ENCODE results near the gene KLHDC7A. TPM values are rescaled to one million over a fixed set of nuclear protein-coding genes. Genes with fewer than 3 reads are reported as not detected.

KLHDC7A gene
- total RNA-seq, 4 donors from 2014 or later = 0.08 to 0.31 (median 0.23) TPM; not detected in 1

DNA sequence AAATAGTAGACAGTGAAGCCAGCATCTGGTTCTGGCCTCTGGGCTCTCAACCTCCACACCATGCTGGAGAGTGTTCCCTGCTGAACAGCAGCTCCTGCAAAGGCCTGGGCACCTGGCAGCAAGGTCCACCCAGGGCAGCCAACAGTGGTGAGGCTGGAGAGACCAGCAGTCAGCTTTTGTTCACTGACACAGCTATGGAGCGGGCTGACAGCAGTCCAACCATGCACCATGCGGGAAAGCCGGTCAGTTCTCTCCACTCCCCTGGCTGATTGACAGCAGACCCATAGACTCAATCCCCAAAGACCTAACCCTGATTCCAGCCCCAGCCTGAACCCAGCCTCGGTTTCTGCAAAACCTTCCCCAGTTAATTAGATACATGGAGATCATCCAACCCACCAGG is 49.0 kb downstream of the KLHDC7A start:
- Histone ChIP-seq H3K4me3 (no peak overlapping the region), H3K27ac (no peak overlapping the region), H3K9me3 (no peaks in the 10 kb centered on the region), H3K27me3 (peaks cover 17% of the 10 kb centered on the region), H3K4me1 (peaks cover 4% of the 10 kb centered on the region), H3K36me3 (no peaks in the 10 kb centered on the region)
- WGBS = 72% methylated on average over 4 of the region's 4 CpGs
- TF ChIP-seq, protein P1, sequence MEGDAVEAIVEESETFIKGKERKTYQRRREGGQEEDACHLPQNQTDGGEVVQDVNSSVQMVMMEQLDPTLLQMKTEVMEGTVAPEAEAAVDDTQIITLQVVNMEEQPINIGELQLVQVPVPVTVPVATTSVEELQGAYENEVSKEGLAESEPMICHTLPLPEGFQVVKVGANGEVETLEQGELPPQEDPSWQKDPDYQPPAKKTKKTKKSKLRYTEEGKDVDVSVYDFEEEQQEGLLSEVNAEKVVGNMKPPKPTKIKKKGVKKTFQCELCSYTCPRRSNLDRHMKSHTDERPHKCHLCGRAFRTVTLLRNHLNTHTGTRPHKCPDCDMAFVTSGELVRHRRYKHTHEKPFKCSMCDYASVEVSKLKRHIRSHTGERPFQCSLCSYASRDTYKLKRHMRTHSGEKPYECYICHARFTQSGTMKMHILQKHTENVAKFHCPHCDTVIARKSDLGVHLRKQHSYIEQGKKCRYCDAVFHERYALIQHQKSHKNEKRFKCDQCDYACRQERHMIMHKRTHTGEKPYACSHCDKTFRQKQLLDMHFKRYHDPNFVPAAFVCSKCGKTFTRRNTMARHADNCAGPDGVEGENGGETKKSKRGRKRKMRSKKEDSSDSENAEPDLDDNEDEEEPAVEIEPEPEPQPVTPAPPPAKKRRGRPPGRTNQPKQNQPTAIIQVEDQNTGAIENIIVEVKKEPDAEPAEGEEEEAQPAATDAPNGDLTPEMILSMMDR (IDR thresholded peaks at IDR 0.05) = no peak
- DNase-seq (ENCODE audit: low spot score in 2 of 2) = peak in 1 of 2 donors; percentile 44

DNA sequence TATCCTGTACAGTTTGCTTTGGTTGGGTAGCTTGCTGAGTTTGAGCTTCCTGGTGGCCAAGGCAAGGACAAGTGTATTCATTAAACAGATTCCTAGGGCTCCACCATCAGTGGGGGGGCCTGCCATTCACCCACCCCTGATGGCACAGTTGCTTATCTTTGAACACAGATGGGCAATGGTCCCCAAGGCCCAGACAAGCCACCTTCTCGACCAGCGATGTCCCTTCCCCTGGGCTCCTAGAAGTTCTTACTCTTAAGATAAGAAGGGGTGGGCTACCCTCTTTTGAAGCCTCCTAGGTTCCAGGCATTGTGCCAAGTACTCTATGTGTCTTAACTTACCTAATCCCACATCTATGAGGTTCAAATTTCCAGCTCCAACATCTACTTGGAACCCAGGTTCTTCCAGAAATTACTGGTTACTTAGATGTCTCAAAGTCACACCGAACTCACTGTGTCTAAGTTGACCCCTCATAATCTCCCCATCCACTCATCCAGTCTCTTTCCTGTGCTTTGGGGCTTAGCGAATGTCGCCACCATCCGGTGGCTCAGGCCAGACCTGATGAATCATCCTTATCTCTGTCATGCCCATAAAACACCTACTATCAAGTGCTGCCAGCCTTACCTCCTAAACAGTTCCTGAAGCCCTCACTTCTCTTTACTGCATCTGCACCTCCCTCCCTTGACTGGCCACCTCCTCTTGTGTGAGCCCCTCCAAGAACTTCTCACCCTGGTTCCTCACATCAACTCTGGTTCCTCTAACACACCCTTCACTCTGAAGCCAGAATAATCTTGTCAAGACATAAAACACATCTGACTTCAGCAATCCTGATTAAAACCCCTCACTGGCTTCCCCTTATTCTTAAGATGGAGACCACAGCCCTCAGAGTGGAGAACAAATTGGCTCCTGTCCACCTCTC is 50.1 kb downstream of the KLHDC7A start:
- Histone ChIP-seq H3K27me3 (peaks cover 16% of the 10 kb centered on the region), H3K36me3 (no peaks in the 10 kb centered on the region), H3K27ac (no peak overlapping the region), H3K4me3 (no peak overlapping the region), H3K4me1 (peaks cover 4% of the 10 kb centered on the region), H3K9me3 (no peaks in the 10 kb centered on the region)
- peak; percentile 11 to 53 for DNase-seq (ENCODE audit: low spot score in 2 of 2)
- TF ChIP-seq, protein P1 (IDR thresholded peaks at IDR 0.05) = no peak
- TF ChIP-seq EP300 (IDR thresholded peaks at IDR 0.05) (no peak), POLR2AphosphoS5 (IDR thresholded peaks at IDR 0.05) (no peak), POLR2A (IDR thresholded peaks at IDR 0.05) (no peak)
- 50% methylated on average over 6 of the region's 6 CpGs for WGBS

DNA sequence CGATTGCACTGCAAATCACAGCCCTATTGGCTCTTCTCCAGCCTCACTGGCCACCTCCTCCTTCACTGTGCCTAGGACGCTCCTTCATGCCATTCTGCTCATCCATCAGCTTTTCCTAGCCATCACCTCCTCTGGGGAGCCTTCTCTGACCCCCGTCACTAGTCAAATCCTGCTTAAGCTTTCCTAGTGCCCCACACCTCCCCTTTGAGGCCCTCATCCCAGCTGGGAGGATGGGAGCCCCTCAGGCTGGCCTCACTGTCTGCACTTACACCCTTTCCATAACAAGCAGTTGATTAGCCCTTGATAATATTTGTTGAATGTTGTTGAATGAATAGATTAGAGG is 50.7 kb downstream of the KLHDC7A start:
- Histone ChIP-seq H3K27ac (no peak overlapping the region), H3K4me3 (no peak overlapping the region), H3K9me3 (no peaks in the 10 kb centered on the region), H3K27me3 (peaks cover 23% of the 10 kb centered on the region), H3K36me3 (no peaks in the 10 kb centered on the region), H3K4me1 (peaks cover 4% of the 10 kb centered on the region)
- TF ChIP-seq POLR2AphosphoS5 (IDR thresholded peaks at IDR 0.05) (no peak), EP300 (IDR thresholded peaks at IDR 0.05) (no peak), POLR2A (IDR thresholded peaks at IDR 0.05) (no peak)
- TF ChIP-seq, protein P1 (IDR thresholded peaks at IDR 0.05) = no peak
- peak in 1 of 2 donors; percentile 18 for DNase-seq (ENCODE audit: low spot score in 2 of 2)
- WGBS = 67% methylated on average over 3 of the region's 3 CpGs

- no peaks in the 10 kb centered on the region for H3K9me3 ChIP-seq
- WGBS = 87% methylated on average over 8 of the region's 8 CpGs
- H3K4me3 ChIP-seq = no peak overlapping the region
- H3K27ac ChIP-seq = no peak overlapping the region
- TF ChIP-seq POLR2A (IDR thresholded peaks at IDR 0.05) (no peak), EP300 (IDR thresholded peaks at IDR 0.05) (no peak), POLR2AphosphoS5 (IDR thresholded peaks at IDR 0.05) (no peak)
- TF ChIP-seq, protein P1 (IDR thresholded peaks at IDR 0.05) = no peak
- H3K36me3 ChIP-seq = no peaks in the 10 kb centered on the region
- H3K27me3 ChIP-seq = peaks cover 29% of the 10 kb centered on the region
- H3K4me1 ChIP-seq = peaks cover 4% of the 10 kb centered on the region
- DNase-seq (ENCODE audit: low spot score in 2 of 2) = peak; percentile 20 to 31
These were observed 51.9 kb downstream of the KLHDC7A start for GRCh38 chr1:18532390-18533170.

GRCh38 chr1:18533259-18533658 is 52.5 kb downstream of the KLHDC7A start:
- H3K27ac ChIP-seq = no peak overlapping the region
- TF ChIP-seq EP300 (IDR thresholded peaks at IDR 0.05) (no peak), POLR2AphosphoS5 (IDR thresholded peaks at IDR 0.05) (no peak), POLR2A (IDR thresholded peaks at IDR 0.05) (no peak)
- TF ChIP-seq, protein P1 (IDR thresholded peaks at IDR 0.05) = no peak
- WGBS = 33% methylated on average over 3 of the region's 3 CpGs
- DNase-seq (ENCODE audit: low spot score in 2 of 2) = peak in 1 of 2 donors; percentile 9
- H3K9me3 ChIP-seq = no peaks in the 10 kb centered on the region
- peaks cover 4% of the 10 kb centered on the region for H3K4me1 ChIP-seq
- no peaks in the 10 kb centered on the region for H3K36me3 ChIP-seq
- peaks cover 33% of the 10 kb centered on the region for H3K27me3 ChIP-seq
- no peak overlapping the region for H3K4me3 ChIP-seq

Measured in suprapubic skin (tissue), 4 donors.